GM19099 (cell line): ENCODE data around the gene SCGB1C2.

Source experiments
- POLR2A ChIP-seq: IDR thresholded peaks from 3 replicates; pipeline ENCODE4 v1.6.1; 2011; ENCODE audit warnings: low read depth; ENCODE audit not compliant: insufficient read length; ENCODE audit errors: extremely low read depth

Gene SCGB1C2

DNA sequence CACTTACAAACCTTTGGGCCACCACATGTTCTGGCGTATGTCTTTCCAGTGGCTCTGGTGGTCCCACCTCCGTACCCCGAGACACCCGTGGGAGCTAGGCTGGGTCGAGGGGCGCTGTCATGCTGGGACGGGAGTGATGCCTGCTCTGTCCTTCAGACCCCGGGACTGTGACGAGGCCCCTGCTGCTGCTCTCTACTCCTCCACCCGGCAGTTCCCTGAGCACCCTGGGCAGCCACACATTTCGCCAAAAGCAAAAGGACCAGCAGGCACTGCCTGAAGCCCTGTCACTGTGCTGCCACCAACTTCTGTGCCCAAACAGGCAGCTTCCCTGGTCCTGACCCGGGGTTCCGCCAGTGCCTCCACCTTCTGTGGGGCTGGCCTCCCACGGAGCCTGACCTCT, 28.6 kb downstream of the SCGB1C2 start:
- no peak for TF ChIP-seq POLR2A

DNA sequence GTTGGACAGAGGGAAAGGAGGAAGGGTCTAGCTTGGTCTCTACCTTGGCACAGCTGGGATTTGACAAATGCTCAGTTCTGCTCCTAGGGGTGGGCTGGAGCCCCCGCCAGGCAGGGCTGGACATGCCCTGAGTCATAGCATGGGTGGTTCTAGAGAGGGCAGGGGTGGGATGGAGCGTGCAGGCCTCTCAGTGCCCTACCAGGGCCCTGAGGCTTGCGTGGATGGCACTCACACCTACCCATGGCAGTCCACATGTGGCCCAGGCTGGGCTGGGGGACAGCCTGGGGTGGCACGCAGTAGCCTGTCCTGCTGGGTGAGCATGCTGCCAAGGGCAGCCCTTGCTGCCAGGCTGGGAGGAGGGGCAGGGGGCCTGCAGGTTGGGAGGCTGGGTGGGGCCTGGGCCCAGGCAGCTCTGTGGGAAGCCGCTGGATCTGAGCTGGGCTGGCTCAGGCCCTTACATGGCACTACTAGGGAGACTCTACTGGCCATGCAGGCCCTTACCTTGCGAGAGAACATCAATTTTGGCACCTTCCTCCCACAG, 32.8 kb downstream of the SCGB1C2 start:
- no peak for TF ChIP-seq POLR2A

DNA sequence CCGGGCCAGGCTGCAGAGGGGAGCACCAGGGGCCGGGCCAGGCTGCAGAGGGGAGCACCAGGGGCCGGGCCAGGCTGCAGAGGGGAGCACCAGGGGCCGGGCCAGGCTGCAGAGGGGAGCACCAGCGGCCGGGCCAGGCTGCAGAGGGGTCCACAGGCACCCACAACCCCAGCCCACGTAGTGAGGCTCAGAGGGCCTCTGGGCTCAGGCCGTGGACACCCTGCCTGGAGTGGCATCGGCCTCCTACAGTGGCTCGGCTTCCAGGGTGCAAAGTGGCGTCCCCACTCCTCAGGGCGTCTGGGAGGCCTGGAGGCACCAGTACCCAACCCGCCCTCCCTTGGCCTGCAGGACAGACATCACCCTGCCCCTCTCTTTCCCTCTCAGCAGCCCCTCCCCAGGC, 34.5 kb downstream of the SCGB1C2 start:
- no peak for TF ChIP-seq POLR2A

DNA sequence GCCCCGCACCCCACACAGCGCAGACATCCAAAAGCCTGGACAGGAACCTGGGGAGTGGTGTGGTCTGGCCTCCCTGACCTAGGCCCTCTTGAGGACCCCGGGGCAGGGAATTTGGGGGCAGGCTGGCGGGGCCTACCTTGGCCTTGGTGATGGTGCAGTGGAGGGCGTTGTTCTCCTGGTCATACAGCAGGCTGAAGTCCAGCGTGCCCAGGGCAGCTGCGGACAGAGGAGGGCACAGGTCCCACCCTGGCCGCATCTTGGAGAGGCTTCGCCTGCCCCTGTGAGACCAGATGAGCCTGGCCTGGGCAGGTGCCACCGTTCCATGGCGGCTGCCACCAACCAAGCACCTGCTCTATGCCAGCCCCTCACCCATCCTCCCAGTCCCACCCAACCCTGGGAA, 35.0 kb downstream of the SCGB1C2 start:
- no peak for TF ChIP-seq POLR2A

DNA sequence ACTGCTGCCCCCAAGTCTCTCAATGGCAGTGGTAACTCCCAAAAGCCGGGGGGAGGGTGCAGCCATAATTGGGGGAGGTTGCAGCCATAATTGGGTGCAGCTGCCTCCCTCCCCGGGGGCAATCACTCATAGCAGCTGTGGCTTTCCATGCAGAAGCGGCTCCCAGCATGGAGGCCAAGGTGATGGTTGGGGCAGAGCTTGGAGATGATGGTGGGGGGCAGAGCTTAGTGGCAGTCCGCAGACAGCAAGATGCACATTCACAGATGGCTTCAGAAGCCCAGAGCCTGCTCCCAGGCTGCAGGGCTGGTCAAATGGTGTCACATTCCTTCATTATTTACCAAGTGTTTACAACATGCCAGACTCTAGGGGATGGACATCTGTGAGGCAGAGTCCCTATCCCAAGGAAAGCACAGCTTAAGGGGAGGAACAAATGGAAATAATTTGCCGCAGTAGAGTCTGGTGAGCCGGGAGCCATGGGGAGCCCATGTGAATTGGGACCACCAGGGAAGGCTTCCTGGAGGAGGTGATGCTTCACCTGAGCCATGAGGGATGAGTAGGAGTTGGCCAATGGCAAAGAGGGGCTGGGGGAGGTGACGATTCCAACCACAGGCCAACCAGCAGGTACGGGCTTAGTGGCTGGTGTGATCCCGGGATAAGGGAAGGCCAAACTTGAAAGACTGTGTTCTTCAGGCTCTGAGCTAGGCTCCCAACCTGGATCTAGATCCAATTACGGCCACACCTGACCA, 36.0 kb downstream of the SCGB1C2 start:
- no peak for TF ChIP-seq POLR2A

DNA sequence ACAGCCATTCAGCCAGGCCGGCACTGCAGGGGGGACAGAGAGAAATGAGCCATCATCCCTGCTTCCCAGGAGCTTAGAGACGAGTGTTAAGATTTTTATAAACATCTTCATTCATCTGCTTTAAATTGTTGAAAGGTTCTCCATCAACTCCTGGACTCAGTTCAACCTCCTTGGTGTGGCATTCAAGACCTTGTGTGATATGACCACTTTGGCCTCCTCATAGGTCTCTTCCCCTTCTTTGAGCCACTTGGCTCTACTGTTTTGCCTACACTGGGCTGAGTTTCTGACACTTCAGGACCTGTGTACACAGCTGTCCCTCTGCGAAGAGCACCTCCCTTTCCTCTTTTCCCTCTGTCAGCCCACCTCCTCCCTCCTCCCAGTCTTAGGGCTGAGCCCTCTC, 39.8 kb downstream of the SCGB1C2 start:
- TF ChIP-seq POLR2A, result no peak

DNA sequence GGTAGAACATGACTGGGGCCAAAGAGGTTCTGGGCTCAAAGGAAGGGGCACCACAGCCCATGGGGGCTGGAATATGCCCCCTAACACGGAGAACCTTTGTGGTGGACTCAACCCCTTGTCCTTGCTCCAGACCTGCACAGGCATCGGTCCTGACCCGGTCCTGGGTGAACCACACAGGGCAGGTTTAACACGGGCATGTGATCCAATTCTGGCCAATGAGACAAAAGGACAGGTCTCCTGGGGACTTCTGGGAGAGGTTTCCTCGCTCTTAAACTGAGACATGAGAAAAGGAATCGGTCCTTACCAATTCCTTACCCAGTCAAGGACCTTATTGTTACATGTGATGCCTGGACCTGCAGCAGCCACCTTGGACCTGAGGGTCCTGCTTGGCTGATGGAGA, 40.4 kb downstream of the SCGB1C2 start:
- no peak for TF ChIP-seq POLR2A

DNA sequence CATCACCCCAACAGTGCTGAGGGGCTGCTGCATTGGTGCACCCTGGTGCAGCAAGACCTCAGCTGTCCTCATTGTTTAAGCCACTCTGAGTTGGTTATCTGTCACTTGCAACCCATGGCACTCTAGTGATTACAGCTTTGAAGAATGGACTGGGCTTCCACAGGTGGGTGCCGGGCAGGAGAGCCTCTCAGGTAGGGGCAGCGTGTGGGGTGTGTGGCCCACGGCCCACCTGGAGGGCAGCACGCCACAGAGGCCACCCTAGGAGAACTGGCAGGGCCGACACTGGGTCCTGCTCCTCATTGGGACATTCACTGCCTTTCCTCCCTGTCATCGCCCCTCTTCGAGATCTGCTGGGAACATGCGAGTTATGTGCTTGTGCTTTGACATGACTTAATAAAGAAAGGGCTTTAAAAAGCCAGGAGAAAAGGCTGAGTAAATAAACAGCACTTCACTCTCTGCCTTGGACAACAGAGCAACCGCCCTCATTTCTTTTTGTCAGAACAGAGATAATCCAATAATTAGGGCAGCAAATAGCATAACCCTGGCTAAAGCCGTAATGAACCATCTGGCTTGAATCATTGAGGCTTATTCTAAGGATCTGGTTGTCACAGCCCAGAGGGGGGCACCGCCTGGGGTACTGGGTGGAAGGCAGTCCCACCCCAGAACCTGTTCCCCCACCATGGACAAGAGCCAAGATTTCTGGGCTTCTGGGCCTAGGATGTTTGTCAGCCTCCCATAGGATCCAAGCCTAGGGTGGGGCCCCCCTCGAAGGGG, 41.1 kb downstream of the SCGB1C2 start:
- TF ChIP-seq POLR2A, result no peak

DNA sequence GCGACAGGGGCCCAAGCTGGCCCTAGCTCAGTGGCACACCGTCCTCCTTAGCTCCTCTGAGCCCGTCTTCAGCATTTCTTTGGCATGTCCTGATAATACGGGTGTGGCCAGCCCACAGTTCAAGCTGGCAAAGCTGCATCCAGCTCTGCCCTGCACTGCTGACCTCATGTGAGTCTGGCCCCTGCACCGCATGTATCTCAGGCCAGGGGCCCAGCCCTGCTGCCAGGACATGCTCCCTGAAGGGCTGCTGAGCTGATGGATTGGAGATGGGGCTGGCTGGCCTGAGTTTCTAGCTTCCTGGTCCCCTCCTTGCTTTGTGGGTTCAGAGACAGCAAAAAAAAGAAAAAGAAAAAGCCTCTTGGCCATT, 41.7 kb downstream of the SCGB1C2 start:
- no peak for TF ChIP-seq POLR2A

DNA sequence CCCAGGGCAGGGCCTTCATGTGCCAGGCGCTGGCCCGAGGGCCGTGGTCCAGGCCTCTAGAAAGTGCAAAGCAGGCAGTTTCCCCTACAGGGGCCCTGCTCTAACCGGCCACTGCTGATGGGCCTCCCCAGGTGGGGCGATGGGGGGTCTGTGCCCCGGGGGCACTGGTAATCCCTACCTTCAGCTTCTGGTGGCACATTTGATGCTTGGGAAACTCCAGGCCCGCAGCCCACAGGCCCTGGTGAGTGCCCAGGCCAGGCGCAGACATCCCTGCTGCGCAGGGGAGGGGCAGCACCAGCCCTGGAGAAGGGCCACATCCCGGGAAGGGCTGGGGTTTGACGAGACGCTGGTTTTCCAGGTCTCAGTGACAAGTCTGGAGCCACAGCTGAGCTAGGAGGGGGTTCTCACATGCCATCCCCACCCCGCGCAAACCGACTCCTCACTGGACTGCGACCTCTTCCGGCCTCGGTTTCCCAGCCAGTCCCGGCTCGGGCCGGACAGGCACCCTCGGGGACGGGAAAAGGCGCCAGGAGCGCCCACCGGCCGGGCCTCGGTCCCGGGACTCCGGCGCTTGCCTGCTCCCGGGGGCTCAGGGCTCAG, 42.5 kb downstream of the SCGB1C2 start:
- no peak for TF ChIP-seq POLR2A

DNA sequence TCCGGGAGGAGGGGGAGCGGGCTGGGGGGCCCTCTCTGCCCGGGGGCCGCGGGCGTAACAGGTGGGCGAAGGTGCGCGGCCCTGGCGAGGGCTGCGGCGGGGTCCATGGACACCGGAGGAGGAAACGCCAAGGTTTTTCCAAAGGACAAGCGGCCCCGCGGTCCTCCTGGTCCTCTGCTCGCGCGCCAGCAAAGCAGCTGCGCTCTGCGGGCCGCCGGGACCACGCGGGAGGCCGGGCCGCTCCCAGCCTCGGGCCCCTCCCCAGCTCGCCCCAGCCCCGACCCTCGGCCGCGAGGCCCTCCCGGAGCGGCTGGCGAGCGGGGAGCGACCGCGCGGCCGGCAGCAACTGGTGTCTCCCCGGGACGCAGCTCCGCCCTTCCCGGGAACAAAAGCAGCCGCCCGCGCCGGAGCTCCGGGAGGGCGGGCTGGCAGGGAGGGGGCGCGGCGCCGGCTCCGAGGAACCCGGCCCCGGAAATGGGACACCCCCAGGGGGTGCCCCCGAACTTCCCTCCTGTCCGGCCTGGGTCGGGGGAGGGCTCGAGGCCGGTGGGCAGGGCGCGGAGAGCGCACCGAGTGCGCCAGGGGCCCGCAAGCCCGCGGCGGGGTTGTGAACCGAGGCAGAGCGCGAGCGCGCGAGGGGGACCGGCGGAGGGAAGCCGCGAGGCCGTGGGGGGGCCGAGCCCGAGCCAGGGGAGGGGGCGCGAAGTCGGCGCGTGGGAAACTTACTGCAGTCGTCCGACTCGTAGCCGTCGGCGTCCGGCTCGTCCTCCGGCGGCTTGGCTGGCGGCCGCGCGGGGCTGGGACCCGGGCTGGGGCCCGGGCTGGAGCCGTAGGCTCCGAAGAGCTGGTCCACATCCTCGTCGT, 43.2 kb downstream of the SCGB1C2 start:
- TF ChIP-seq POLR2A, result no peak

DNA sequence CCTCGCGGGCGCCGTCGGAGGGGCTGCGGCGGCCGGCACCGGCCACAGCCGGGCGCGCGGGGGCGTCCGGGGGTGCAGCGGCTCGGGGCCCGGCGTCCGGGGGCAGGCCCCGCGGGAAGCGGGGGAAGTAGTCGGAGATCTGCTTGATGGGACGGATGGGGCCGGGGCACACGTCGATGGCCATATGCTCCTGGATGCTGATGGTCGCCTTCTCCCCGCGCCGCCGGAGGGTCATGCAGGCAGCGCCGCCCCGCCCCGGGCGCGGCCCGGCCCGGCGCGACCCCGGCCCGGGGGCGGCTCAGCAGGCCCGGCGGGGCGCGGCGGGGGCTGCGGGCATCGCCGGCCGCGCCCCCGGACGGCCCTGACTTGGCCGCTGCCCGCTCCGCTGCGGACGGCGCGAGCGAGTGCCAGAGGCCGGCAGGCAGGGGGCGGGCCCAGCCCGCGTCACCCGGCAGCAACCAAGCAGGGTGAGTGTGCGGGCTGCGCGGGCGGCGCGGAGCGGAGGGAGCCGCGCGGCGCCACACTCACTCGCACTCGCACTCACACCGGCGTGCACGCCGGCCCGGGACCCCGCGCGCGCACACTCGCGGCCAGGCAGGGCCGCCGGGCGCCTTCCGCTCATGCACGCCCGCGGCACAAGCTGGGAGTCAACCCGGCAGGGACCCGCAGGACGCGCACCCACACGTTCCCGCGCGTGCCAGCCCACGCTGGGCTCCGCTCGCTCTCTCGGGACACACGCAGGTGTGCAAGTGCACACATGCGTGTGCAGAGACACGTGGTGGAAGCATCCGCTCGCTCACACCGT, 44.1 kb downstream of the SCGB1C2 start, which contains the start of gene DOC2B:
Gene DOC2B, minus strand, starts transcription at position 406 of the 805 bp plus-strand sequence. Its CDS starts 171 bp downstream, at position 235.
- TF ChIP-seq POLR2A, result no peak

DNA sequence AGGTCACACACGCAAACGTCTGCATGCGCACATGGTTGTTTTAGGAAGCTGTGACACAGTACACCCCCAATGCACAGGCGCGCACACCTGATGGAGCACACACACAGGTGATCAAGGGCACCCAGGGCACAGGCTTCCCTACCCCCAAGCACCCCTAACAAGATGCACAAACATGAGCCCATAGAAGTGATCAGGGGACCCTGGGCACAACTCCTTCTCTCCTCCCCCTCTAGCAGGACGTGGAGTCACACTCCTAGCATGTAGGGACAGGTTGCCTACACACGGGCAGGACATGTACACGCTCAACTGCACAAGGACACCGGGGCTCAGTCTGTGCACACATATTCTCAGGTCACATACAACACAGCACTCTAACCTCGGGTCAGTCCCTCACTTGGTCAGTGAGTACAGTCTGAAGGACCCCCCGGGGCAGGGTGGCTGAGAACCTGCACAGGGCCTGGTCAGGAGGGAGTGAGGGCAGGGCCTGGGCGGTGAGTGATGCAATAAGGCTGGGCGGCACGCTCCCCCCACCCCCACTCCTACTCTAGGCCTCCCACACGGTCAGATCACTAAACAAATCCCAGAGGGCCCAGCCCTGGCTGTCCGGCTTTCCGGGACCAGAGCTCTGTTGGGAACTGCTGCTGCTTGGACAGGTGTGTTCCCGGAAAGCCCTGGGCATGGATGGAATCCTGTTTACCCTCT, 44.8 kb downstream of the SCGB1C2 start:
- TF ChIP-seq POLR2A, result no peak
